ENCODE measurements around the gene NXT1.

The NXT1 gene

GRCh38 chr20:23390091-23390774, 39.6 kb downstream of the NXT1 start:
- Mint-ChIP-seq H3K4me3 (no peak overlapping the region), H3K4me1 (peaks cover 13% of the 10 kb centered on the region), H3K27ac (ENCODE audit: low read depth) (no peak overlapping the region), H3K36me3 (ENCODE audit: insufficient read depth) (peaks cover 30% of the 10 kb centered on the region), H3K27me3 (no peaks in the 10 kb centered on the region), H3K9me3 (no peaks in the 10 kb centered on the region)
- DNase-seq (ENCODE audit: low spot score in 2 of 2) (no peak), ATAC-seq (replicated peaks; ENCODE audit: extremely low read depth, poor library complexity, severe bottlenecking) (no peak)

GRCh38 chr20:23391707-23392310, 41.2 kb downstream of the NXT1 start:
- H3K4me3 Mint-ChIP-seq: no peak overlapping the region
- no peak overlapping the region for H3K27ac Mint-ChIP-seq (ENCODE audit: low read depth)
- no peaks in the 10 kb centered on the region for H3K9me3 Mint-ChIP-seq
- DNase-seq (ENCODE audit: low spot score in 2 of 2) (no peak), ATAC-seq (replicated peaks; ENCODE audit: extremely low read depth, poor library complexity, severe bottlenecking) (no peak)
- peaks cover 7% of the 10 kb centered on the region for H3K4me1 Mint-ChIP-seq
- H3K36me3 Mint-ChIP-seq (ENCODE audit: insufficient read depth): peaks cover 29% of the 10 kb centered on the region
- no peaks in the 10 kb centered on the region for H3K27me3 Mint-ChIP-seq

GRCh38 chr20:23393996-23394775, 43.6 kb downstream of the NXT1 start:
- DNase-seq (ENCODE audit: low spot score in 2 of 2): no peak
- Mint-ChIP-seq H3K27ac (ENCODE audit: low read depth) (peak overlapping the region; percentile 8), H3K36me3 (ENCODE audit: insufficient read depth) (peaks cover 33% of the 10 kb centered on the region), H3K9me3 (no peaks in the 10 kb centered on the region), H3K4me3 (no peak overlapping the region), H3K27me3 (no peaks in the 10 kb centered on the region), H3K4me1 (peaks cover 16% of the 10 kb centered on the region)
- no peak for ATAC-seq (replicated peaks; ENCODE audit: extremely low read depth, poor library complexity, severe bottlenecking)

- H3K9me3 Mint-ChIP-seq: no peaks in the 10 kb centered on the region
- no peak overlapping the region for H3K4me3 Mint-ChIP-seq
- H3K27me3 Mint-ChIP-seq: no peaks in the 10 kb centered on the region
- DNase-seq (ENCODE audit: low spot score in 2 of 2) (no peak), ATAC-seq (replicated peaks; ENCODE audit: extremely low read depth, poor library complexity, severe bottlenecking) (no peak)
- H3K4me1 Mint-ChIP-seq: peaks cover 24% of the 10 kb centered on the region
- peaks cover 32% of the 10 kb centered on the region for H3K36me3 Mint-ChIP-seq (ENCODE audit: insufficient read depth)
- no peak overlapping the region for H3K27ac Mint-ChIP-seq (ENCODE audit: low read depth)
These were observed 46.5 kb downstream of the NXT1 start for GRCh38 chr20:23396950-23397627.

GRCh38 chr20:23397961-23398360, 47.4 kb downstream of the NXT1 start:
- Mint-ChIP-seq H3K27me3 (no peaks in the 10 kb centered on the region), H3K4me3 (no peak overlapping the region), H3K36me3 (ENCODE audit: insufficient read depth) (peaks cover 34% of the 10 kb centered on the region), H3K27ac (ENCODE audit: low read depth) (no peak overlapping the region), H3K9me3 (no peaks in the 10 kb centered on the region), H3K4me1 (peaks cover 24% of the 10 kb centered on the region)
- ATAC-seq (replicated peaks; ENCODE audit: extremely low read depth, poor library complexity, severe bottlenecking): no peak
- no peak for DNase-seq (ENCODE audit: low spot score in 2 of 2)

- ATAC-seq (replicated peaks; ENCODE audit: extremely low read depth, poor library complexity, severe bottlenecking) (no peak), DNase-seq (ENCODE audit: low spot score in 2 of 2) (no peak)
- Mint-ChIP-seq H3K9me3 (no peaks in the 10 kb centered on the region), H3K36me3 (ENCODE audit: insufficient read depth) (peaks cover 24% of the 10 kb centered on the region), H3K4me1 (peaks cover 21% of the 10 kb centered on the region), H3K27me3 (no peaks in the 10 kb centered on the region), H3K27ac (ENCODE audit: low read depth) (no peak overlapping the region), H3K4me3 (no peak overlapping the region)
These were observed 49.1 kb downstream of the NXT1 start for GRCh38 chr20:23399568-23400241.

- Mint-ChIP-seq H3K27ac (ENCODE audit: low read depth) (no peak overlapping the region), H3K4me1 (peaks cover 32% of the 10 kb centered on the region), H3K36me3 (ENCODE audit: insufficient read depth) (peaks cover 17% of the 10 kb centered on the region), H3K9me3 (no peaks in the 10 kb centered on the region), H3K27me3 (no peaks in the 10 kb centered on the region), H3K4me3 (no peak overlapping the region)
- ATAC-seq (replicated peaks; ENCODE audit: extremely low read depth, poor library complexity, severe bottlenecking) (no peak), DNase-seq (ENCODE audit: low spot score in 2 of 2) (no peak)
These were observed 50.5 kb downstream of the NXT1 start for GRCh38 chr20:23401051-23401450.

GRCh38 chr20:23403751-23404150, 53.2 kb downstream of the NXT1 start:
- Mint-ChIP-seq H3K4me1 (peaks cover 40% of the 10 kb centered on the region), H3K27ac (ENCODE audit: low read depth) (no peak overlapping the region), H3K4me3 (no peak overlapping the region), H3K36me3 (ENCODE audit: insufficient read depth) (peaks cover 10% of the 10 kb centered on the region), H3K27me3 (no peaks in the 10 kb centered on the region), H3K9me3 (no peaks in the 10 kb centered on the region)
- DNase-seq (ENCODE audit: low spot score in 2 of 2): no peak
- no peak for ATAC-seq (replicated peaks; ENCODE audit: extremely low read depth, poor library complexity, severe bottlenecking)

GRCh38 chr20:23404196-23404595, 53.6 kb downstream of the NXT1 start:
- Mint-ChIP-seq H3K36me3 (ENCODE audit: insufficient read depth) (peaks cover 10% of the 10 kb centered on the region), H3K27me3 (no peaks in the 10 kb centered on the region), H3K4me3 (no peak overlapping the region), H3K4me1 (peaks cover 40% of the 10 kb centered on the region), H3K9me3 (no peaks in the 10 kb centered on the region), H3K27ac (ENCODE audit: low read depth) (peak overlapping the region; percentile 72)
- DNase-seq (ENCODE audit: low spot score in 2 of 2): no peak
- no peak for ATAC-seq (replicated peaks; ENCODE audit: extremely low read depth, poor library complexity, severe bottlenecking)
